ENCODE results near the gene PDGFRB.

The PDGFRB gene

DNA sequence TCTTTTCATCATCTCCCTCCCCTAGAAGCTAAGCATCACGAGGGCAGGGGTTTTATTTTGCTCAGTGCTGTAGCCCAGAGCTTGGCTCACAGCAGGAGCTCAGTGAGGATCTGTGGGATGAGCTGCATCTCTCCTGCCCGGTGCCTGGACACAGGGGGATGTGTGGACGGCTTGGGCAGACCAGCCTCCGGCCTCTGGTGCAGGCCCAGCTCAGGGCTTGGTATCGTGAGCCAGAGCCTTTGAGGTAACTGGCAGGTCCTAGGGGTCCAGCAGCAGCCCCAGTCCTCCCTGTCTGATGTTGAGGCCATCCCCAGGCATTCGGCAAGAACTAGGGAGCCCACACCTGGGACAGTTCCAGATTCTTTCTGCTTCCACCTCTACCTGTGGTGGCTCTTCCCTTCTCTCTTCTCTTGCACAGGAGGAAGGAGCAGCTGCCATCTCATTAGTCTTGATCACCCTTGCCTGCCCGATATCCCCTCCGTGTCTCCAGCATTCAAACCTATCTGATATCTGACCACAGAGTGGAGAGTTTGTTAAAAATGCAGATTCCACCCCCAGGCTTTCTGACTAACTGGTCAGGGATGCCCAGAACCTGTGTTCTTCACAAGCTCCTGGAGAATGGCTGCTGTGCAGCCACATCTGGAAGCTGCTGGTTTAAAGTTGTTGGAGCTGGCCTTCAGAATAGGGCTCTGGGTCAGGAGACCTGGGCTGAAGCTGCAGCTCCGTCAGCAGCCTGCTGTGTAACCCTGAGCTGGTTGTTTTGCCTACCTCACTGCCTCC lies 26.3 kb upstream of the PDGFRB start:
- no peak for DNase-seq

DNA sequence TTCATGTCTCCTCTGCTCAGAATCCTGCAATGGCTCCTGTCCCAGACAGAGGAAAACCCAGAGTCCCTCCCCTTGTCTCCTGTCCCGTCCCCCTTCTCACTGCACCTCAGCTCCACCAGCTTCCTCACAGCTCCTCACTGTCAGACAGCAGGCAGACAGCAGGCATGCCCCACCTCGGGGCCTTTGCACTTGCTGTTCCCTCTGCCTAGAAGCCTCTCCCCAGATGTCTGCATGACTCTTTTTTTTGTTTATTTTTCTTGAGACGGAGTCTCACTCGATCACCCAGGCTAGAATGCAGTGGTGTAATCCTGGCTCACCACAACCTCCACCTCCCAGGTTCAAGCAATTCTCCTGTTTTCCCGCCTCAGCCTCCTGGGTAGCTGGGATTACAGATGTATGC lies 25.4 kb upstream of the PDGFRB start:
- no peak for DNase-seq

DNA sequence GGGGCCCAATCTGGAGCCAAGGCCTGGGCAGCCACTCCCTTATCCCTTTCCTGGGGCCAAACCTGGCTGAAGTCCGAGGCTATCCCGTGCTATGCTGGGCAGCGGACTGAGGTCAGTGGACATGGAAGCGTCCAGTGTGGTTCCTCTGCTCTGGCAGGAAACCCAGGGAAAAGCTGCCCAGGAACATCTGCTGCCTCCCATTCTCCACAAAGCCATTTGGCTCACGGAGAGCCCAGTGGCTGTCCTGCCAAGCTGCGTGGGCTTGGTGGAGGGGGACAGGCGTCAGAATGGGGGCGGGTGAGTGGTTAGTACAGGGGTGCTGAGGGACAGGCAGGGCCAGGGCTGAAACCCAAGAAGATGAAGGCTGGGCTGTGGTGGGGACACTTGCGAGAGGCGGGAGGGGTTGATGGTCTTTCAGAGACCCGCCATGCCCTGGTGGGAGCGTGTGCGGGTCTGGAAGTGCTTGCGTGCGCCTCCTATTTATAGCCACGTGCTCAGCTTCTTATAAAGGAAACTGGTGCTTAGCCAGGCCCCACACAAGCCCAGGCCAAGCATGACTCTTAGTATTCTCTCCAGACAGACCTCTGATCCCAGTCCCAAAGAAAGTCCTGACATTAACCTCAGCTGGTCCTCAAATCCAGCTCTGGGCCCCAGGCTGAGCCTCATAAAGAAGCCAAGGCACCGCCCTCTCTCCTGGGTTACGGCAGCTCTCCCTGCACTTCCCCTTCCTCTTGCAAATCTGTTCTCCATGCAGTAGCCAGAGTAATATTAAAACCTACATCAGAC lies 24.8 kb upstream of the PDGFRB start:
- DNase-seq: no peak

DNA sequence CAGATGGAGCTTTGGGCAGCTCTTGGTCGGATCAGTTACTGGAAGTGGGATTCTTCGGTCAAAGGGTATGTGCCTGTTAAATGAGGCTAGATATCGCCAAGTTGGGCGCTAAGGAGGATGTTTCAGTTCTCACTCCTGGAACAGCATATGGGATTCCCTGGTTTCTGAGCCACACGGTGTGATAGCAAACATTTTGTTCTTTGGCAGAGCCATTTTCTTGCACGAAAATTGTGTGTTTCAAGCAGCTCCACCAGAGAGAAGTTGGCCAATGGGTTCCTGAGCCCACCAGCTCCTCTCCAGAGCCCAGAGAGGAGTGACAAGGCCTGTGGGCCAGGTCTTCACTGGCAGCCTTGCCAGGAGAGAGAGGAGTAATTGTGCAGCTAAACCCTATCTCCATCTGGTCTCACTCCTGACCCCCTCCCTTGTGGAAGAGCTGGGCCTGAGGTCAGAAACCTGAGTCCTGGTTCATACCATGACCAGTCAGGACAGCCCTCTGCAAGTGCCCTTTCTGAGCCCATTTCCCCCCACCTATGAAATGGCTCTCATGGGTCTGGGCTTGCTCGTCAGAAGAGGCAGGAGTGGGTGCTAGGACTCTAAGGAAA lies 23.5 kb upstream of the PDGFRB start:
- no peak for DNase-seq

DNA sequence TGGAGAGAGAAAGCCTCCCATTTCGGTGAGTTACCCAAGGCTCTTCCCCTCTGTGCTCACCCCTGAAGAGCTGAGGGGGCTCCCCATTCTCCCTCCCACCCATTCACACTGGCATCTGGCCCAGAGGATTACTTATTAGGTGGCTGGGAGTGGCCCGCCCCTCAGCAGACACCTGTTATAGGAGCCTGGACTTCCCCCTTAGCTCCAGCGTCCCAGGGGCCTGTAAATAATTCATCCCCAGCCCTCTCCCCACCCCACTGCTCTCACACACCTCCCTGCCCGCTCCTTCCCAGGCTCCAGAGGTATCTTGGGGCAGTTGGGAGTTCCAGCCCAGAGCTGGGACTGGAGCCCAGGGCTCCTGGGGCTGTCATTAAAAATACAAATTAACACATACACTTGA lies 22.6 kb upstream of the PDGFRB start:
- DNase-seq: no peak

DNA sequence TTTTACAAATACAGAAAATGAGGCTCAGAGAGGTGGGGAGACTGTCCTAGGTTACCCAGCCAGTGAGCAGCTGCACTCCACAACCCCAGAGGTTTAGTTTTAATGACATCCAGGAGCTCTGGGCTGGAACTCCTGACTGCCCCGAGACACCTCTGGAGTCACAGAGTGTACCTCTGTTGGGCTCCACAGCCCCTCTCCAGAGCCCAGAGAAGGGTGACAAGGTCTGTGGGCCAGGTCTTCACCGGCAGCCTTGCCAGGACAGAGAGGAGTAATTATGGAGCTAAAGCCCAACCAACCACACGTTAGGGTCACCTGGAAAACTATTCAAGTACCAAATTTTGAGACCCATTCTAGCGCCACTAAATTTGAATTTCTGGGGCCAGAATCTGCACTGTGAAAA lies 22.1 kb upstream of the PDGFRB start:
- no peak for DNase-seq

DNA sequence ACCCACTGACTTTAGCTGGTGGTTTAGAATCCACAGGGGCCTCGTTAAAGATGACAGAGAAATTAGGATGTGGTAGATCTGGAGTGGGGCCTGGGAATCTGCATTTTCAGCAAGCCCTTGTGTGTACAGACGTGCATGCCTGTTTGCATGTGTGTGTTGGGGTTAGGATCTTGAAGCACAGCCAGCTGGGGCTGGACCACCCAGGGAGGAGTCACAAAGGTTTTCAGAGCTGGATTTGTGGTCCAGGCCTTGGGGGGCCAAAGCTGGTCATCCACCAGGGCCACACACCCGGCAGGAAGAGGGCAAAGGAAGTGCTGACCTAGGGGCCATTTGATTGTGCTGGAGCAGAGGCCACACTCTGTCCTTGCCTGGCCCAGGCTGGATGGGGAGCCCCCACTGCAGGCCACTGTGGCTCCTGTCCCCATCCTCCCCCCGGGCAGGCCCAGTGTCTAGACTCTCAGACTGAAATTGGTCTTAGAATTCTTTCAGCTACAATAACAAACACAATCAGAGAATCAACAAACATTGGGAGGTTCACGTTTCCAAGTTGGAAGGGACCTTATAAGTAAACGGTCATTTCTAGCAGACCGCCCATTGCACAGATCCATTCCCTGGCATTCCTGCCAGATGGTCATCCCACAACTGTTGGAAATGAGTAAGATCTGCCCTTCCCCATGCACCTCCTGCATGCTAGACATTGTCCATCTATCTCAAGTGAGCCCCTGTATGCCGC lies 21.3 kb upstream of the PDGFRB start:
- no peak for DNase-seq

DNA sequence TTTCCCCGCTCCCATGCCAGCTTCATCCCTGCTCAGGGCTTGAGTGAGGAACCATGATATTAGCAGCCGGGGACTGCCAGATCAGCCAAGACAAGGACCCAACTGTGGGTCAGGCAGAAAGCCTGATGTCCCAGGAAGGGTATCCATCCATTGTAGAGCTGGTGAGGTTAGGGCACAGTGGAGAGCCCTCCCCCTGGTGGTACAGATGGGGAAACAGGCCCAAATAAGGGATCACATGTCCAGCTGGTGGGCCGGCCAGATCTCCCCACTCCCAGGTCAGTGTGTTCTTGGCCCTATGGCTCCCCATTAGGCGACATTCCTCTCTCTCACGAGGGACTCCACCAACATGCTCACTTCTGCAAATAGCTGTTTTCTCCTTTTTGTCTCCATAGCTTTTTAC lies 19.9 kb upstream of the PDGFRB start:
- peak; percentile 39 for DNase-seq

DNA sequence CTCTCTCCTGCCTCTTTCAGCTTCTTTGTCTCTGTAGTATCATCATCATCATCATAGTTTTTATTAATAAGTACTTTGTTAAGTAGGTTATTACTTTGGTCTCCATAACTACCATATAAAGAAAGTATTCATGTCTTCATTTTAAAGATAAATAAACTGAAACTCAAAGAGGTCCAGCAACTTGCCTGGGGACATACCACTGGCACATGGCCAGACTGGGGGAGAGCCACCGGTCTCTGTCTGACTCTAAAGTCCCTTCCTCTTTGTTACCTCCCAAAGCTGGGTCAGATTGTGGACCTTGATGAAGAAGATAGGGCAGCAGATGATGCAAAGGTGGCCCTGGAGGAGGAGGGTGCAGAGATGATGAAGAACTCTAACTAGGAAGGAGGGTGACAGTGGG lies 19.4 kb upstream of the PDGFRB start:
- DNase-seq: no peak

DNA sequence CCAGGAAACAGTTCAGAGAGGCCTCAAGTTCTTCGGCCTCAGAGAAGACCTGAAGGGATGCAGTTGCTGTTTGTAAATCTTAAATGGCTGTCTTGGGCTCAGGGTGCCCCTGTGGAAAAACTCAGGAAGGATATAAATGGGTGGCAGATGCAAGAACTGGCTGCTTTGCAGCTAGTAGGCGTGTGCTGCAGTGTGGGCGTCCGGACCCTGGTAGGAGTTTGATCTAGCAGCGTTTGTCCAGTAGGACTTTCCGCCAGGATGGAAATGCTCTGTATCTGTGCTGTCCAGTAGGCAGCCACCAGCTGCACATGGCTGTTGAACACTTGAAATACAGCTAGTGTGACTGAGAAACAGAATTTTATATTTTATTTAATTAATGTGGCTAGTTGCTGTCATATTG lies 18.6 kb upstream of the PDGFRB start:
- no peak for DNase-seq

DNA sequence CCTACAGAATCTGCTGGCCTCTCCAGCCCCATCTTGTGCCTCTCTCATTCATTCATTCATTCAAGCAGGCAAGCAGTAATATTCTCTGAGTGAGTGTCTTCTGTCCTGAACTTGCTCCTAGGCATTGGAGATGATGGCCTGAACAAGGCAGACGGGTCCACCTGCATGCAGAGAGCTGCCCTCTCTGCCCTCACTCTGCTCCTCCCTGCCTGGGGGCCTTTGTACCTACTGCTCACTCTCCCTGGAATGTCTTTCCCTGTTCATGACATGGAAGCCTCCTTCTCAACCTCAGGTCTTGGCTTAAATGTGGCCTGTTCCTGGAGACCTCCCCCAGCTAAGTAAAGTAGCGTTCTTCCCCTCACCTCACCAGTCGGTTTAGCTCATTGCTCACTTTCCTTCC lies 17.5 kb upstream of the PDGFRB start:
- DNase-seq: no peak

DNA sequence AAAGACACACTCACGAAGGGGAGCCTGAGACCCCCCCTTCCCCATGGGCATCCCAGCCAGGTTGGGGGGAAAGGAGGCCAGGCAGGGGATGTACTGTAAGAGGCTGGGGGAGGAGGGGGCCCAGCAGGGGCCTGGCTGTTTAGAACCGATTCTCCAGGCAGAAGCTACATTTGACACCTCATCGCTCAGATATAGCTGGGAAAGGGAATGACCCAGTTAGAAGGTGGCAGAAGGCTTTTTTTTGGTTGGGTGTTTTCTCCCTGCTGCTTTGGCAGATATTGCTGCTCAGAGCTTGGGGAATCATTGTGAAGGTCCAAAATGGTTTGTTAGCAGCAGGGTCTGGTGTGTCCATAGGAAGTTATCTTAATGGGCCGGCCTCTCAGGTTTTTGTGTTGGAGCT lies 16.9 kb upstream of the PDGFRB start:
- DNase-seq: no peak

DNA sequence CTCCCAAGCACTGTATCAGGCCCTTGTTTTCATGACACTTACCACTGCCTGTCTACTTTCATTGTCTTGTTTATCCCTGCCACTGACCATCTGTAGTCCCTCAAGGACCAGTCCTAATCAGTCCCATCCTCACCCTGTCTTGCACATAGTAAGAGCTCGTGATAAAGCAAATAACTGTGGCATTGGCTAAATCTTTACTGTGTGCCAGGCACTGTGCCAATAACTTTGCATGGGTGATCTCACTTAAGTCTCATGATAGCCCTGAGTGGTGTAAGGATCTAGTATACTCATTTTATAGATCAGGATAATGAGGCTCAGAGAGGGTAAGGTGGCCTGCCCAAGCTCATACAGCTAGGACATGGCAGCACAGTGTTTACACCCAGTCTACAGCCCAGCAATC lies 16.5 kb upstream of the PDGFRB start:
- peak; percentile 79 for DNase-seq

DNA sequence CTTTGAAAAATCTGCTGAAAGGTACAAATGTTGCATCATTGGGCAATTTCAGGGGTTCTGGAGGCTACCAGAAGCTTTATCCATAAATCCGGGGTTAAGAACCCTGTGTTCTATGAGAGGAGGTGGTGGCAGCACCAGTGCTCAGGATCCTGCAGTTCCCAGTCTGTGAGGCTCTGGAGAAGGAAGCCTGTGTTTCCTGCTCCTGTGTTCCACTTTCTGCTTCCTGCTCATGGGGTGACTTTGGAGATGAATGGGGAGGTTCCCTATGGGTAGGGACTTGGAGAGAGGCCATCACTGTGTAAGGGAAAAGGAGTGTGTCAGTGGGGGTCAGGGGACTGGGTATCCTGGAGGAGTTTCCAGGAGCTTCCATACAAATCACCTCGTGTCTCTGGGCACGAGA lies 13.2 kb upstream of the PDGFRB start:
- DNase-seq: no peak

DNA sequence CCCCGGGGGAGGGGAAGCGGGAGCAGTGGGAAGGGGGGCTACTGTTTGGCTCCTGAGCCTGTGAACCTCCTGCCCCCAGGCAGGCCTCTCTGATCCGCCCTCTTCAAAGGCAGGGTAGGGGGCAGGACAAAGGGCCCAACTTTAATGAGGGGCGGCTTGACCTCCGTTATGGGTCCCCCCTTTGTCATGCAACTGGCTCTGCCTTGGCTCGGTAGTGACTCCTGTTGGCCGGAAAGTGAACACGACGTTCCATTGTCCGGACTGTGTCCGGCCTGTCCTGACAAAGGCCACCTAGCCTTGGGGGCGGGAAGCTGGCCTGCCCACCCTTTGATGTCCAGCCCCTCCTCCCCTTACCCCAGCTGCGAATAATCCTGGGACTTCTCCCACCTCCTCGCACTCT lies 12.3 kb upstream of the PDGFRB start:
- no peak for DNase-seq

DNA sequence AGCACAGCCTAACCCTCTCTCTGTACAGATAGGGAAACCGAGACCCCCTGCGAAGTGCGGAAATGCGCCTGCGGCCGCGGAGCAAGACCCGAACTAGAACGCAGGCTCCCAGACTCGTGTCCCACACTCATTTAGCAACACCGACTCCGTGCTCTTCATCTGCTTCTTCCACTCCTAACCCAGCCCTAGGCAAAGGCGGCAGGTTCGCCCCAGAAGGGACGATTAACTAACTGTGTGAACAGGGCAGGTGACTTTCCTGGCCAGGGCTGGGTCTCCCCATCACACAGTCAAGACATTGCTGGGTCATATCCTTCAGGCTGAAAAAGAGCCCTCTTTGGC lies 11.8 kb upstream of the PDGFRB start:
- no peak for DNase-seq

DNA sequence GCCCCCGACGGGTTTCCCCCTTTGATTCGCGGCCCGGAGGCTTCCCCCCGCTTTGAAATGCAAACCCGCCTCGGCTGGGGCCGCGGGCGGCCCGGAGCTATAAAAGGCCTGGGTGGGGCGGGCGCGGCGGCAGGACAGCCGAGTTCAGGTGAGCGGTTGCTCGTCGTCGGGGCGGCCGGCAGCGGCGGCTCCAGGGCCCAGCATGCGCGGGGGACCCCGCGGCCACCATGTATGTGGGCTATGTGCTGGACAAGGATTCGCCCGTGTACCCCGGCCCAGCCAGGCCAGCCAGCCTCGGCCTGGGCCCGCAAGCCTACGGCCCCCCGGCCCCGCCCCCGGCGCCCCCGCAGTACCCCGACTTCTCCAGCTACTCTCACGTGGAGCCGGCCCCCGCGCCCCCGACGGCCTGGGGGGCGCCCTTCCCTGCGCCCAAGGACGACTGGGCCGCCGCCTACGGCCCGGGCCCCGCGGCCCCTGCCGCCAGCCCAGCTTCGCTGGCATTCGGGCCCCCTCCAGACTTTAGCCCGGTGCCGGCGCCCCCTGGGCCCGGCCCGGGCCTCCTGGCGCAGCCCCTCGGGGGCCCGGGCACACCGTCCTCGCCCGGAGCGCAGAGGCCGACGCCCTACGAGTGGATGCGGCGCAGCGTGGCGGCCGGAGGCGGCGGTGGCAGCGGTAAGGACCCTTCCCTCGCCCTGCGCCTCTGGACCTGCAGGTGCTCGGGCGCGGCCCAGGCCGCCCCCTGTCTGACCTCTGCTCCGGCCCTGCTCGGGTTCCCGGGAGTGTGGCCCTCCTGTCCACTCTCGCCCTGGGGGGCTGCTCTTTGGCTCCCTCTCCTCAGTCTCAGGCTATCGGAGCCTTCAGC lies 11.2 kb upstream of the PDGFRB start, which contains the start of gene CDX1:
Gene CDX1 (plus strand): TSS at position 129 of the 862 bp plus-strand sequence. CDS start 99 bp downstream, at position 228.
- DNase-seq: no peak

DNA sequence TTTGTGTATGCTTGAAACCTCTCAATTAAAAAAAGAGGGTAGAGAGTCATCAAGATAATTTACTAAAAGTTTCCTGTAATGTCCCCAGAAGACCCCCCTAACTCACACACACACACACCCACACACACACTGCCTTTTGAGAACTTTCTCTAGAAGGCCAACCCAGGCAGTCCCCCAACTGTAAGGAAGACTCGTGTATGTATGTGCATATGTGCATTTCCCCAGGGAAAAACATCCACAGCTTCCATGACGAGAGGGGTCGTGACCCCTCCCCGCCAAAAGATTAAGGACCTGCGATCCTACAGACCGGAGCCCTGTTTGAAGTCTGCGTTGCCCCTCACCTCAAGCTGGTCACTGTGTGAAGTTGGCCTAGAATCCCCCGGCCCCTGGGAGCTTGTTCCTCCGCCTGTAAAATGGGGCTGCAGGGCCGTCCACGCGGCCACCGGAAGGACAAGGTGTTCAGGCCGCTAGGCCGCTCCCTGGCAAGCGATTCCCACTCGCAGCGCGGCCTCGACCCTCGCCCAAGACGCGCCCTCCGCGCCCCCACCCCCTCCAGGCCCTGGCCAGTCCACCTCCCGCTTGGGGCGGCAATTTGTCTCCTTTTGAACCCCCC lies 10.5 kb upstream of the PDGFRB start:
- no peak for DNase-seq

DNA sequence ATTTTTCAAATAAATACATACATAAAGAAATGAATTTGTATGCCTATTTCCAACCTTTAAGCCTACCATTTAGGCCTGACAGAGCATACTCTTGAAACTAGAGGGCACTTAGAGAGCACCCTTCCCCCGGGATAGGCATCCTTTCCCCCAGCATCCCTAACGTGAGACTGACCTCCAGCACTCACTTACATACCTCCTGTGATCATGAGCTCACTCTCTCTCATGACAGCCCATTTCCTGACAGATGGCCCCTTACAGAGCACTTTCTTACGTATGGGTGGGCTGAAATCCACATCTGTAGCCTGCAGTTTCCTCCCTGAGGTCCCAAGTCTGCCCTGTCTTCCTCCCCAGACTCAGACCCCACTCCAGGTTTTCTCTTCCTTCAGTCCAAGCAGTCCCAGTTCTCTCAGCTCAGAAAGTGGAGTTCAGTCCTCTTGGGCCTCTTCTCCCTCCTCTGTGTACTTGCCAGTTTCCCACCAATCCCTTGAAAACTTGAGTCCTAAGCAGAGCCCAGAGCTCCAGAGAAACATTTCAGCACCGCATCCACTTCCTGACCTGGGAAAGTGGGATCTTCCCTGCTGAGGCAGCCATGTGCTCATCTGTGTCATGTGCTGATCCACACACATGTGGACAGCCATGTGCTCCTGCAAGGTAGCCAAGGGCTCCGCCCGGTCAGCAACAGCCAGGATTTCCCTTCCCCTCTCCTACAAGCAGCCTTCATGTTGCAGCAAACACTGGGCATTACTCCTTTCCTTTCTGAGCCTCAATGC lies 8.8 kb upstream of the PDGFRB start:
- DNase-seq: no peak

DNA sequence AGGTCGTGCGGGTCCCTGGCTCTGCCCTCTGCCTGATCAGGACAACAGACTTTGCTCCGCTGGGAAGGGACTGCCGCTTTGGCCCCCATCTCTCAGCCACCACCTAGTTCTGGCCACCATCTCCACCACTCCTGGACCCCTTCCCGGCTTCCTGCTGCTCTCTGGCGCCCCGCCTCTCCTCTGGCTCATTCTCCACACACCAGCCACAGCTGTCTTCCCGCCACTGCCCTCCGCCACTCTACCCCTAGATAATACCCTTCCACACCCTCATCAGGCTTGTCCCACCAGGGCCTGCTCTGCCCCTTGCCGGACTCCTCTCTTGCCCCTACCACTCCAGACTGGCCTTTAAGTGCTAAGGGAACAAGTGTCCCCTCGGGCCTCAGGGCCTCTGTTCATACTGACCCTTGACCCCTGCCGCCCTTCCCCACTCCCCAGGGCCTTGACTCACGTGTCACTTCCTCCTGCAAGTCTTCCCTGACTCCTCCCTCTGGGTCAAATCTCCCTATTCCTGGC lies 8.0 kb upstream of the PDGFRB start:
- no peak for DNase-seq

DNA sequence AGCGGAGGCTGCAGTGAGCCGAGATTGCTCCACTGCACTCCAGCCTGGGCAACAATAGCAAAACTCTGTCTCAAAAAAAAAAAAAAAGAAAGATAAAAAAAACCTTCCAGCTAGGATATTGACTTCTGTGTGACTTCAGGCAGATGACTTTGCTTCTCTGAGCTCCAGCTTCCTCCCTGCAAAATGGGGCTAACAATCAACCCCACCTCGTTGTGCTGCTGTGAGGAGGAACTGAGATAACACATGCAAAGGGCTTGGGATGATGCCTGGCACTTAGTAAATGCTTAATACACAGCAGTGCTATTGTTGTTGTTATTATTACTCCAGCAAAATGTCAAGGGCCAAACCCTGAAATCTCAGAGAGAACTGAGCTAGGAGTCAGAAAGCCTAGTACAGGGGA lies 7.4 kb upstream of the PDGFRB start:
- no peak for DNase-seq
